GM12874 (cell line): ENCODE results near the gene RNU7-1.

Experiments used
- TF ChIP-seq, protein P1 (sequence below): IDR thresholded peaks from 2 replicates; pipeline ENCODE4 v1.5.1; 2011; ENCODE audit warnings: low read depth, mild to moderate bottlenecking, control low read depth, low read length, moderate library complexity; ENCODE audit not compliant: insufficient read depth

RNU7-1 gene

DNA sequence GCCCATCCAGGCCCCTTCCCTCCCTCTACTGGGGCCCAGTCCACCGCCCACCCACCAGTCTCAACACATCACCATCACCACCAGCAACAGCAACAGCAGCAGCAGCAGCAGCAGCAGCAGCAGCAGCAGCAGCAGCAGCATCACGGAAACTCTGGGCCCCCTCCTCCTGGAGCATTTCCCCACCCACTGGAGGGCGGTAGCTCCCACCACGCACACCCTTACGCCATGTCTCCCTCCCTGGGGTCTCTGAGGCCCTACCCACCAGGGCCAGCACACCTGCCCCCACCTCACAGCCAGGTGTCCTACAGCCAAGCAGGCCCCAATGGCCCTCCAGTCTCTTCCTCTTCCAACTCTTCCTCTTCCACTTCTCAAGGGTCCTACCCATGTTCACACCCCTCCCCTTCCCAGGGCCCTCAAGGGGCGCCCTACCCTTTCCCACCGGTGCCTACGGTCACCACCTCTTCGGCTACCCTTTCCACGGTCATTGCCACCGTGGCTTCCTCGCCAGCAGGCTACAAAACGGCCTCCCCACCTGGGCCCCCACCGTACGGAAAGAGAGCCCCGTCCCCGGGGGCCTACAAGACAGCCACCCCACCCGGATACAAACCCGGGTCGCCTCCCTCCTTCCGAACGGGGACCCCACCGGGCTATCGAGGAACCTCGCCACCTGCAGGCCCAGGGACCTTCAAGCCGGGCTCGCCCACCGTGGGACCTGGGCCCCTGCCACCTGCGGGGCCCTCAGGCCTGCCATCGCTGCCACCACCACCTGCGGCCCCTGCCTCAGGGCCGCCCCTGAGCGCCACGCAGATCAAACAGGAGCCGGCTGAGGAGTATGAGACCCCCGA is 6.8 kb upstream of the RNU7-1 start:
- TF ChIP-seq, protein P1, sequence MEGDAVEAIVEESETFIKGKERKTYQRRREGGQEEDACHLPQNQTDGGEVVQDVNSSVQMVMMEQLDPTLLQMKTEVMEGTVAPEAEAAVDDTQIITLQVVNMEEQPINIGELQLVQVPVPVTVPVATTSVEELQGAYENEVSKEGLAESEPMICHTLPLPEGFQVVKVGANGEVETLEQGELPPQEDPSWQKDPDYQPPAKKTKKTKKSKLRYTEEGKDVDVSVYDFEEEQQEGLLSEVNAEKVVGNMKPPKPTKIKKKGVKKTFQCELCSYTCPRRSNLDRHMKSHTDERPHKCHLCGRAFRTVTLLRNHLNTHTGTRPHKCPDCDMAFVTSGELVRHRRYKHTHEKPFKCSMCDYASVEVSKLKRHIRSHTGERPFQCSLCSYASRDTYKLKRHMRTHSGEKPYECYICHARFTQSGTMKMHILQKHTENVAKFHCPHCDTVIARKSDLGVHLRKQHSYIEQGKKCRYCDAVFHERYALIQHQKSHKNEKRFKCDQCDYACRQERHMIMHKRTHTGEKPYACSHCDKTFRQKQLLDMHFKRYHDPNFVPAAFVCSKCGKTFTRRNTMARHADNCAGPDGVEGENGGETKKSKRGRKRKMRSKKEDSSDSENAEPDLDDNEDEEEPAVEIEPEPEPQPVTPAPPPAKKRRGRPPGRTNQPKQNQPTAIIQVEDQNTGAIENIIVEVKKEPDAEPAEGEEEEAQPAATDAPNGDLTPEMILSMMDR: 0 out of 2 replicates have a peak, but pooled peaks have one; percentile 1

DNA sequence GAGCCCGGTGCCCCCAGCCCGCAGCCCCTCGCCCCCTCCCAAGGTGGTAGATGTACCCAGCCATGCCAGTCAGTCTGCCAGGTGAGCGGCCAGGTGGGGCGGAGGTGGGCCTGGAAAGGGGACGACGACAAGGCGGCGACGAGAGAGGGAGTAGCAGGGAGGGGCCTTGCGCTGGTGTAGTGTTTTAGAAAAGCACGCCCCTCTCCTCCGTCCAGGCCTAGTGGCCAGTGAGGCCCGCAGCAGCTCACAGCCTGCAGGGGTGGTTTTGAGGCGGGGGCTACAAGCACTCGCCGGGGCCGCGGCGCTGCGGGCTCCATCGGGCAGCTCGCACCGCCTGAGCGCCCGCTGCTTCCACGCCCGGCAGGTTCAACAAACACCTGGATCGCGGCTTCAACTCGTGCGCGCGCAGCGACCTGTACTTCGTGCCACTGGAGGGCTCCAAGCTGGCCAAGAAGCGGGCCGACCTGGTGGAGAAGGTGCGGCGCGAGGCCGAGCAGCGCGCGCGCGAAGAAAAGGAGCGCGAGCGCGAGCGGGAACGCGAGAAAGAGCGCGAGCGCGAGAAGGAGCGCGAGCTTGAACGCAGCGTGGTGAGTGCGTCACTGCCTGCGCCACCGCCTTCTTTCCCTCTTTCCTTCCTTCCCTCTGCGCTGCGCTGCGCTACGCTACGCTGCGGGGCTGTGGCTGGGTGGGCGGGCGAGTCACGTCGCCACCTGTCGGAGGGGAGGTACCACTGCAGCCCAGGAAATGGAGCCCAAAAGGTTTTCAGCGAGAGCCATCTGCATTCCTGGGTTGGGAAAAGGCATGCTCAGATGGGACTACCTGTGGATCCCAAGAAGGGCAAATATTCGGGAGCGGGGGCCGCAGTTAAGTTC is 5.9 kb upstream of the RNU7-1 start:
- TF ChIP-seq, protein P1: peak; percentile 96

DNA sequence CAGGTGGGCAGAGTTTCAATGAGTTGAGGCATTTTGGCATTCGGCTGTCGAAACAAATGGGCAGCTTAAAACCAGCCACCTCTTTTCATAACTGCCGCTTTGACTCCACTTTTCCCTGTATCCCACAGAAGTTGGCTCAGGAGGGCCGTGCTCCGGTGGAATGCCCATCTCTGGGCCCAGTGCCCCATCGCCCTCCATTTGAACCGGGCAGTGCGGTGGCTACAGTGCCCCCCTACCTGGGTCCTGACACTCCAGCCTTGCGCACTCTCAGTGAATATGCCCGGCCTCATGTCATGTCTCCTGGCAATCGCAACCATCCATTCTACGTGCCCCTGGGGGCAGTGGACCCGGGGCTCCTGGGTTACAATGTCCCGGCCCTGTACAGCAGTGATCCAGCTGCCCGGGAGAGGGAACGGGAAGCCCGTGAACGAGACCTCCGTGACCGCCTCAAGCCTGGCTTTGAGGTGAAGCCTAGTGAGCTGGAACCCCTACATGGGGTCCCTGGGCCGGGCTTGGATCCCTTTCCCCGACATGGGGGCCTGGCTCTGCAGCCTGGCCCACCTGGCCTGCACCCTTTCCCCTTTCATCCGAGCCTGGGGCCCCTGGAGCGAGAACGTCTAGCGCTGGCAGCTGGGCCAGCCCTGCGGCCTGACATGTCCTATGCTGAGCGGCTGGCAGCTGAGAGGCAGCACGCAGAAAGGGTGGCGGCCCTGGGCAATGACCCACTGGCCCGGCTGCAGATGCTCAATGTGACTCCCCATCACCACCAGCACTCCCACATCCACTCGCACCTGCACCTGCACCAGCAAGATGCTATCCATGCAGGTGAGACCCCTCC is 5.0 kb upstream of the RNU7-1 start:
- TF ChIP-seq, protein P1: no peak

DNA sequence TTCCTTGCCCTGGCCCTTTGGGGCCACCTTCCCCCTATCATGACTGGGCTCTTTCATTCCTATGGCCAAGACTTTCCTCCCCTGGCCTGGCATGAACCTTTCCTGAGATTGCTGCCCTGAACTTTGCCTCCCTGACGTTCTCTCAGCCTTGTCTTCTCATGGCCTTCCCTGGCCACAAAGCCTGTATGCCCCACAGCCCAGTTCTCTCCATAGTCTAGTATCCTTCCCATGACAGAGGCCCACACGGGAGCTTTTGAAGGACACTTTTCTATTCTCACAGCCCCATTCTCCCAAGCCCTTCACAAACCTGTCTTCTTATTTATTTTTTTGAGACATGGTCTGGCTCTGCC is 4.5 kb upstream of the RNU7-1 start:
- TF ChIP-seq, protein P1: no peak

DNA sequence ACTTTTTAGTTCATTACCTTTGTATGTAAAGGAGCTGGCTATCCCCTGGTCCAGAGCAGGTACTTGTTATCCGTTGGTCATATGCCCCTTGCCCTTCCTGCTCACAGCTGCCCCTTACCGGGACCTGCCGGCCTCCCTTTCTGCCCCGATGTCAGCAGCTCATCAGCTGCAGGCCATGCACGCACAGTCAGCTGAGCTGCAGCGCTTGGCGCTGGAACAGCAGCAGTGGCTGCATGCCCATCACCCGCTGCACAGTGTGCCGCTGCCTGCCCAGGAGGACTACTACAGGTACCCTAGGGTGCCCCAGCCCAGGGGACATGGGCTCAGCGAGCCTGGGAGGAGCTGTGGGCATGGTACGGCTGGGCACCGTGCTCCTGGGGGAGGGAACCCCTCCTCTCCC is 2.3 kb upstream of the RNU7-1 start:
- TF ChIP-seq, protein P1: no peak

DNA sequence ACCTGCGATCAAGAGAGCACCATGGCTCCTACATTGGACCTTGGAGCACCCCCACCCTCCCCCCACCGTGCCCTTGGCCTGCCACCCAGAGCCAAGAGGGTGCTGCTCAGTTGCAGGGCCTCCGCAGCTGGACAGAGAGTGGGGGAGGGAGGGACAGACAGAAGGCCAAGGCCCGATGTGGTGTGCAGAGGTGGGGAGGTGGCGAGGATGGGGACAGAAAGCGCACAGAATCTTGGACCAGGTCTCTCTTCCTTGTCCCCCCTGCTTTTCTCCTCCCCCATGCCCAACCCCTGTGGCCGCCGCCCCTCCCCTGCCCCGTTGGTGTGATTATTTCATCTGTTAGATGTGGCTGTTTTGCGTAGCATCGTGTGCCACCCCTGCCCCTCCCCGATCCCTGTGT is 1.8 kb upstream of the RNU7-1 start:
- TF ChIP-seq, protein P1: no peak

DNA sequence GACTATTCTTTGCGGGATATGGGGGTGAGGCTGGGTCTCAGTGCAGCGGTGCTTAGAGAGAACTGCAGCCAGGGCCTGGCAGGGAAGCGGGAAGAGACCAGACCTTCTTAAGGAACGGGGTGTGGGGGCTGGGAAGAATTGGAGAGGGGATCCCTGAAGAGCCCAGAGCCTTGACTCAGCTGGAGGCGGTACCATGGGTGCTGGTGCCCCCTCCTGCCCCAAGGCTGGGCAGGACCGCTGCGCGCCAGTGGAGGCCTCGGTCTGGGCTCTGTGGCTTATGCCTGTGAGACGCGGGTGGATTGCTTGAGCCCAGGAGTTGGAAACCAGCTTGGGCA is 1.3 kb upstream of the RNU7-1 start:
- TF ChIP-seq, protein P1: no peak
